Neural progenitor cell (in vitro differentiated cells): ENCODE results near the gene ZNF687.

Experiments used
- EZH2 ChIP-seq: fragments of 200-600 bp; sonication (generic); IDR thresholded peaks from 2 replicates; pipeline ENCODE4 v1.6.1; 2017; ENCODE audit warnings: antibody characterized with exemption, mild to moderate bottlenecking, moderate library complexity
- TF ChIP-seq, protein P1 (sequence below): fragments of 200-600 bp; sonication (generic); IDR thresholded peaks from 2 replicates; pipeline ENCODE4 v1.5.1; 2017; ENCODE audit warnings: antibody characterized with exemption, mild to moderate bottlenecking

DNA sequence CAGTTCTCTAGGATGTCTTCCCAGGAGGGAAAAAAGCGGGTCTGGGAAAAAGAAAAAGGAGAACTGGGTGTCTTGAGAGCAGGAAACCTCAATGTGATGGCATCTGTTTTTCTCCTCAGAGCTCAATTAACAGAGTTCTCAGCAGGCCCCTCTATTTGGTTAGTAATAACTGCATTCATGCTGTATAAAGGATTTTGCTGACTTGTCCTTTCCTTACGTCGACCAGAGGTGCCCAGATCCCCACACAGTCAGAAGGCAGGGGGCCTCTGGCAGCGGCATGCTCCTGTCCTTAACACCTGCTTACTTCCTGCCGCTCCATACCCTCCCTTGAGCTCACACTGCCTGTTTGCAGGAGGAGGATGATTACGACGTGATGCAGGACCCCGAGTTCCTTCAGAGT, 15.3 kb upstream of the ZNF687 start:
- TF ChIP-seq, protein P1, sequence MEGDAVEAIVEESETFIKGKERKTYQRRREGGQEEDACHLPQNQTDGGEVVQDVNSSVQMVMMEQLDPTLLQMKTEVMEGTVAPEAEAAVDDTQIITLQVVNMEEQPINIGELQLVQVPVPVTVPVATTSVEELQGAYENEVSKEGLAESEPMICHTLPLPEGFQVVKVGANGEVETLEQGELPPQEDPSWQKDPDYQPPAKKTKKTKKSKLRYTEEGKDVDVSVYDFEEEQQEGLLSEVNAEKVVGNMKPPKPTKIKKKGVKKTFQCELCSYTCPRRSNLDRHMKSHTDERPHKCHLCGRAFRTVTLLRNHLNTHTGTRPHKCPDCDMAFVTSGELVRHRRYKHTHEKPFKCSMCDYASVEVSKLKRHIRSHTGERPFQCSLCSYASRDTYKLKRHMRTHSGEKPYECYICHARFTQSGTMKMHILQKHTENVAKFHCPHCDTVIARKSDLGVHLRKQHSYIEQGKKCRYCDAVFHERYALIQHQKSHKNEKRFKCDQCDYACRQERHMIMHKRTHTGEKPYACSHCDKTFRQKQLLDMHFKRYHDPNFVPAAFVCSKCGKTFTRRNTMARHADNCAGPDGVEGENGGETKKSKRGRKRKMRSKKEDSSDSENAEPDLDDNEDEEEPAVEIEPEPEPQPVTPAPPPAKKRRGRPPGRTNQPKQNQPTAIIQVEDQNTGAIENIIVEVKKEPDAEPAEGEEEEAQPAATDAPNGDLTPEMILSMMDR: no peak
- no peak for TF ChIP-seq EZH2
